ENCODE results near the gene ELAVL1.
"Not testable (repeated sequence)": the region's sequence is repeated elsewhere in the genome, so short reads cannot be mapped to it uniquely, and the experiment has no call there.

The ELAVL1 gene

DNA sequence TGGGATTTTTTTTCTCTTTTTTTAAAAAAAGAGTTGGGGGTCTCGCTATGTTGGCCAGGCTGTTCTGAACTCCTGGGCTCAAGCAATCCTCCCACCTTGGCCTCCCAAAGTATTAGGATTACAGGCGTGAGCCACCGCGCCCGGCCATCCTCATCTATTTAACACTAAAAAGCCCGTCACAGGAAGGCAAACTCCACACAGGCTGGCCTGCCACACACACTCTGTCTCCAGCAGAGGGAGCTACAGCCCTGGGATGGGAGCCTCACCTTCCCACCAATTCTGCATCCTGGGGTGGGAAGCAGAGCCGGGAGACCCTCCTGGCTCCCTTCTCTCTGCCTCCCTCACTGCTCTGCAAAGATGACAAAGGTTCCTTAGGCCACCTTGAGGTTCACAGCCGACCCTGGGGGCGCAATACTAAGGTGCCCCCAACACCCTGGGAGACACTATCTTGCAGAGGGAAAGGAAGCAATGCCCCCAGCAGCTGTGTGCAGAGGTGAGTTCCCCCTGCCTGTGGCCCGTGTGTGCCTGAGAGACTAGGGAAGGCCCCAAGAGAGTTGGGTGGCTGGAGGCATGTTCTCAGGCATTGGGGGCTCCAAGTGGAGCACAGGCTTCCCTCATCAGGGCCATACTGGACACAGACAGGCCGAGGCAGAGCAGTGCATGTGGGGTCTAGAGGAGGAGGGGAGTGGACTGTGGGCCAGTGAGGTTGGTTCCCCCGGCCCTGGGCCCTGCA is 34.6 kb downstream of the ELAVL1 start:
- no peak for DNase-seq (ENCODE audit: low read depth in 2 of 2, low spot score in 1 of 2)

DNA sequence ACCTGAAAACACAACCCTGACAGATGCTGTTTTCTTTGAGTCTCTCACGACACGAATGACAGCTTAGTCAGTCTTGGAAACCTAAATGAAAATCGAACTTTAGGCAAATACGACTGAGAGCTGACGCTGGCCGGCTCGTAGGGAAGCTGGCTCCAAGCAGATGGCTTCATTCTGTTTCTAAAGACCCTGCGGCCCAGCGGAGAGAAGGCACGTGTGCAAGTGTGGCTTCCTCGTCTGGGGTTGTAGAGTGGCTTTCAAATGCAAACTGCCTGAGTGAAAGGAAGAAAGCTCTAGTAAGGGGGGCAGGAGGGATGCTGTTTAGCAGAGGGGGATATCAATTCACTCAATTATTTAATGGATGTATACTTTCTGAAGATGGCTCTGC is 35.9 kb downstream of the ELAVL1 start:
- no peak for DNase-seq (ENCODE audit: low read depth in 2 of 2, low spot score in 1 of 2)

DNA sequence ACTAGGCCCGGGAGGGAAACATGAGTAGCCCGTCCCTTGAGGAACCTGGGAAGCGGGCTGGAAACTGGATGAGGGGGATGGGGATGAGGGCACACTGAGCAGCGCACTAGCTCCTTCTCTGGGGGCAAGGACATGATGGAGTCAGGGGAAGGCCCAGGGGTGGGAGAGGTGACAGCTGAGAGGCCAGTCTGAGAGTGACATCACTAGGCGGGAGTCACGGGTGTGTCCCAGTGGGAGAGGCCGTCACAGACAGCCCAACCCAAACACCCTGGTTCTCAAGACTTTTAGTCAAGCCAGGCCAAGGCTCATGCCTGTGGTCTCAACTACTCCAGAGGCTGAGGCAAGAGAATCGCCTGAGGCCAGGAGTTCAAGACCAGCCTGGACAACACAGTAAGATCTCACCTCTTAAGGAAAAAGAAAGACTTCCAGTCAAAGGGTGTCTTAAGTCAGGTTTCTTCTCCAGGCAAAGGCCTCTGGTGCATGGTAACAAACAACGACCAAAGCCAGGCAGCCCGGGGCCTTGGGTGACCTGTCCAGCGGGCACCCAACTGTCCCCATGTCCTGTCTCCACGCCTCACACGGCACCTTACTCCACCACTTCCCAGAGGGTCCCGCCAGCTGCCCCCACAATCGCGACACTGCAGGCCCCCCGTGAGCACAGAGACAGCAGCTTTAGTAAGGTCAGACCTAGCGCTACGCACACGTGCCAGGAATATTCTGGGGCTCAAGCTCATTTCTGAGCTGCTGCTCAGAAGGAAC is 36.5 kb downstream of the ELAVL1 start:
- no peak for DNase-seq (ENCODE audit: low read depth in 2 of 2, low spot score in 1 of 2)

DNA sequence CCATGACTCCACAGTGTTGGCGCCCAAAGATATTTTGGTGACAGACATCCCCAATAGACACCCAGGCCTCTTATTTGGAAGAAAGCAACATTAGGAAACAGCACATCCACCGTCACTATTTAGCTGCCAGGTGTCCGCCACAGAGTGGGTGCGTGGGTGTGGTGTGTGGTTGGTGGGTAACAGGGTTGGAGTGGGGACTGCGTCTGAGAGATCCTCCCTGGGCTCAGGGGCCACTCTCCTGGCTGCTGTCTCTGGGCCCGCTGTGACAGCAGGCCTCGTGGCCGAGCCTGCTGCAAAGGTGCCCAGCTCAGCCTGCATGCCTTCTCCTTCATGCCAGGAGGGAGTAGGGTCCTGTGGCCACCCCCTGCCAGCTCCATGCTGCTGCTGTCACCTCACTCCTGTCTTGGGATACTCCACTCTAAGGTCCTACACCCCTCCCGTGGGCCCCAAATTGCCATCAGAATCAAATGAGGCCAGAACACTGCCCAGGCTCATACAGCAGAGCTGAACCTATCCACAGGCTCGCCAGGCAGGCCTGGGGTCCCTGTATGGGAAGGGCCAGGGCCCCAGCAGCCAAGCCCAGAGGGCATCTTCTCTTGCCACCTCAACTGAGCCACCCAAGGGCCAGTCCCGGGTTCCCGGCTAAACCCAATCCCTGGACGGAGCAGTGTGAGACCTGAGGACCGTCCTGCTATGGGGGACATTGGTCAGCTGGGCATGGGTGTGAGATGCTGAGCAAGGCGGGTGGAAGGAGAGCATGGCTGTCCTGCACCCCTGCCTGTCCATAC is 37.2 kb downstream of the ELAVL1 start:
- no peak for DNase-seq (ENCODE audit: low read depth in 2 of 2, low spot score in 1 of 2)

DNA sequence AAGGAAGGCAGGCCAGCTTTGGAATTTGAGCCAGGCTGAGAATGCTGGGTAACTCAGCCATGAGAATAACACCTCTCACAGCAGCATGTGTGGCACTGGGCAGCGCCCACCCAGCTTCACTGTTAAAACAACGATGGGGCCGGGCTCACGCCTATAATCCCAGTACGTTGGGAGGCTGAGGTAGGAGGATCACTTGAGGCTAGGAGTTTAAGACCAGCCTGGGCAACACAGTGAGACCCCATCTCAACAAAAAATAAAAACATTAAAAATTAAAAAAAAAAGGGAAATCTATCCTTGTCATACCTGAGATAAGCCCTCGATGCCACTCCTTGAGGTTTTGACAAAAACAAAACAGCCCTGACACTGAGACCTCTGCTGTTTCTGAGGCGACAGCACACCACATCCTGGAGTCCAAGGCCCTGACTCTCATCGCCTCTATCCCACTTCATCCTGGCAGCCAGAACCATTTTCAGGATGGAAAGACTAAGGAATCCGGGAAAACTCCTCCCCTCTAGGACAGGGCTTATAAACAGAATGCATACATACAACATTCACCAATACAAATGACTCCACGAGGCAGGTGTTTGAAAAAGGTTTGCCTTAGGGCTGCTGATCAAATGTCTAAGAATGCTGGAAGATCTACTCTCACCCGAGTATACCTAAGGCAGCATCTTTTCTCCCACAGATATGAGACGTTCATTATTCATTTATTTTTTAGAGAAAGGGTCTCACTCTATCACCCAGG is 39.3 kb downstream of the ELAVL1 start:
- DNase-seq (ENCODE audit: low read depth in 2 of 2, low spot score in 1 of 2) = no peak

DNA sequence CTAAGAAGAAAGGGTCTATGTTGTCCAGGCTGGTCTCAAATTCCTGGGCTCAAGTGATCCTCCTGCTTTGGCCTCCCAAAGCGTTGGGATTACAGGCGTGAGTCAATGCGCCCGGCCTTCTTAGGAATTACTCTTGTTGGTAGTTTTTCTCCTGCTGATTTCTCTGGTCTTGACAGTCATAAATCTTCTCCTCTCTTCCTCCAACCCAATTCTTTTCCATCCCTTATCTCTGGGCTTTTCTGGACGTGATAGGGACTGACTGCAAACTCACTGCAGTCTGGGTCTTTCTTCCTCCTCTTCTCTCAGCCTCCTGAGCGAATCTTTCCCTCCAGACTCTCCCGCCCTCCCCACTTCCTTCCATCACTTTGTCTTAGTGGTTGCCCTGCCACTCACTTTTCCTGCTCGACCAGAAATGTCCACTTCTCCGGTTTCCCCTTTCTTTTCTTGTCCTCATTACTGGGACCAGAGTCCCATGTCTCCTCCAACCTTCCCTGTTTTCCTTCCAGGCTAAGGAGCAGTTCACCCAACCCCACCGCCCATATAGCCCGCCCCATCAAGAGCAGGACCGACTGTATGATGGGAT is 40.1 kb downstream of the ELAVL1 start:
- DNase-seq (ENCODE audit: low read depth in 2 of 2, low spot score in 1 of 2) = no peak

DNA sequence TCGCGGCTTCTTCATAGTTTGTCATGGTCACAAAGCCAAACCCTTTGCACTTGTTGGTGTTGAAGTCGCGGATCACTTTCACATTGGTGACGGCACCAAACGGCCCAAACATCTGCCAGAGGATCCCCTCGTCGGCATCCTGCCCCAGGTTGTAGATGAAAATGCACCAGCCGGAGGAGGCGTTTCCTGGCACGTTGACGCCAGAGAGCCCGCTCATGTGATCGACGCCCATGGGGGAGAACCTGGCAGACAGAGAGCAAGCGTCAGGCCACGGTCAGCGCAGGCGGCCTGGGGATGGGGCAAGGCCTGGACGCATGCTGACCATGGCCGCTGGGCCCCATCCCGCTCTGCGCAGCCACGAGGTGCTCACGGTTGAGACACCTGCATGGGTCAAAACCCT is 41.9 kb downstream of the ELAVL1 start:
- DNase-seq (ENCODE audit: low read depth in 2 of 2, low spot score in 1 of 2) = no peak

DNA sequence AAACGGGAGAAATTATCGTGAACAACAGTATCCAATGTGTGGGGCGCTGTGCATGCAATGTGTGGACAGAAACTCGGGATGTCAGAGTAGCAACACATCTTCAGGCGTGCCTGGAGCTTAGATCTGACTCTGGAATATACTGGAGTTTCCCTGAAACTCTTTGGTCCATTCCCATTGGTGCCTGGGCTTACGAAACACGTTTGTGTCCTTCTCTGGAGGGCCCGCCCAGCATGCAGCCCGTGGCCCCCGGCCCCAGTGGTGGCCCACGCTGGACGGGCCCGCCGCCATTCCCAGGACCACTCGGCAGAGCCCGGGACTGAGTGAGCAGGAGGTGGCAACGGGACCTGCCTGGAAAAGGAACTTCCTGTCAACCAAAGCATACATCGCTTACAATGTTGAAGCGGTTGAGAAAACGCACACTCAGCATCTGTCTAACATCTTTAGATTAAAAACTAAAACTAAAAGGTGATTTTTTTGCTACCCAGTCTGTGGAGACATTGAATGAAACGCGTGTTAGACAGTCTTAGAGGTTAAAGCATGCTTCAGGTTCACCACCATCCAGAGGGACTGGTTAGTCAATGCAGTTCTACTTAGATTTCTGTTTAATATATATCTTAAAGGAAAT is 42.7 kb downstream of the ELAVL1 start:
- no peak for DNase-seq (ENCODE audit: low read depth in 2 of 2, low spot score in 1 of 2)

DNA sequence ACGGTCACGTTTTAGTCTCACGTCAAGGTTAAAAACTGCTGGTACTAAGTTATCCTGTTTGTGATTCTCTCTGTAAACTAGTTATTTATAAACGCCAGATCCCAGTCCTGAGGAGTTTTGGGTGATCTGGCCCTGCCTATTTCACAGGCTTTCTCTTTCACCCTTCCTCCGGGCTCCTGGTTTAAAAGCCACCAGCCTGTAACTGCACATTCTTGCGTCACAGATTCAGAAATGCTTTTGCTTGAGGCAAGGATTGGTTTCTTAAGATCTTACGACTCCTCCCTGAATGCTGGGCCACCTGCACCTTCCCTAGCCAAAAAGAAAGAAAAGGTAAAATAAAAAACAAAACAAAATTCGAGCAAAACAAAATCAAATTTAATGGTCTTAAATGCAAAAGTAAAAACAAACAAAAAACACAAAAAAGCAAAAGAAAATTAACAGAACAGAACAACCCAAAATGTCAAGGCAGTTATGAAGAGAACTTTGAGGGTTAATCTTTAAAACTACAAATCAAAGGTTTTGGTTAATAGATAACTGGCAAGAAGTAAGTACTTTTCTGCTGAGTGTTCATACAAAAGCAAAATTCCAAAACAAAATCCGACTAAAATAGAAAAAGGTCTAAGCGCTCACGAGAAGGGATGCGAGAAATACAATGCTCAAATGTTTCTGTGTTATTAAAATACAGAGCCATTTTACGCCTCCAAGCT is 43.4 kb downstream of the ELAVL1 start:
- DNase-seq (ENCODE audit: low read depth in 2 of 2, low spot score in 1 of 2) = no peak

DNA sequence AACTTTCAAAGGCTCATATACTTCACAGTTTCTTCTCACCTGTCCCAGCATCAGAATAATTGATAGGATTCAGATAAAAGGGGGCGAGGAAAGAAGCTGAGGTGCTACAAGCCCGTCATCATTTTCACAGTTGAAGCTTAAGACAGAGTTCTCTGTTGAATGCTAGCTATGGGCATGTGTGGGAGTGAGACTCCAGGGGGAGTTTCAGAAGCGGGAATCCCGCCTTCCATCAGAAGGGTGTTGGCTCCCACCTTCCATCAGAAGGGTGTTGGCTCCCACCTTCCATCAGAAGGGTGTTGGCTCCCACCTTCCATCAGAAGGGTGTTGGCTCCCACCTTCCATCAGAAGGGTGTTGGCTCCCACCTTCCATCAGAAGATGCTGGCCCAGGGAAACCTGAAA is 44.4 kb downstream of the ELAVL1 start:
- not testable (repeated sequence) for DNase-seq (ENCODE audit: low read depth in 2 of 2, low spot score in 1 of 2)

DNA sequence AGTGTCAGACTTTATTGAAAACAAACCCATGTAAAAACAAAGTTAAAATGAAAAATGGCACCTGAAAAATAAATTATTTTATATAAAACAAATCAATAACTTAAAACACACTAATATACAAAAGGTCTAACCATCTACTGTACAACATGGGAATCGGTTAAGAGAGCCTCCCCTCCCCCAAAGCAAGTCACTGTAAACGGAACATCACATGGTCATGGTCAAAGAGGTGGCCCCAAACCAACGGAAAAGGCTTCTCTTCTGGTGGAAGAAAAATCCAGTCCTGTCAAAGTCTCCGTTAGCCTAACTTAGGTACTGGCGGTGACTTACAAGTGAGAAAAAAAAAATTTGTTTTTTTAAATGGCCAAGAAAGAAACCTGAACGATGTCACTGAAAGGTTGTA is 46.2 kb downstream of the ELAVL1 start:
- DNase-seq (ENCODE audit: low read depth in 2 of 2, low spot score in 1 of 2) = no peak

DNA sequence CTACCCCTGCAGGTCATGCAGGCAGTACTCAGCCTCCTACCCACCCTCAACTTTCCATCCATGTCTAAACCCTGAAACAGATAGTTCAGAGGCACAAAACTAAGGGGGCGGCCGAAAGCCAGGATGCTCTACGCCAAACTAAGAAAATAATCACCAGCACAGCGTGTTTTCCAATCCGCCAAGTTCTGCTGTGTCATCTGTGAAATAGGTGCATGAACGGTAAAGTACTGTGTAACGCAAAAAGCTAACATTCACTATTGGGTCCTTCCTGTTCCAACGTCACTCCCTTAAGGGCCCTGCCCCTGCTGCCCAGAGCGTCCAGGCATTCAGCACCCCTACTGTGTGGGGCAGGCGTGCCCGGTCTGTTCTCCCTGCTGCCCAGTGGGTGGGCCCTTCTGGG is 49.7 kb downstream of the ELAVL1 start:
- DNase-seq (ENCODE audit: low read depth in 2 of 2, low spot score in 1 of 2) = no peak

DNA sequence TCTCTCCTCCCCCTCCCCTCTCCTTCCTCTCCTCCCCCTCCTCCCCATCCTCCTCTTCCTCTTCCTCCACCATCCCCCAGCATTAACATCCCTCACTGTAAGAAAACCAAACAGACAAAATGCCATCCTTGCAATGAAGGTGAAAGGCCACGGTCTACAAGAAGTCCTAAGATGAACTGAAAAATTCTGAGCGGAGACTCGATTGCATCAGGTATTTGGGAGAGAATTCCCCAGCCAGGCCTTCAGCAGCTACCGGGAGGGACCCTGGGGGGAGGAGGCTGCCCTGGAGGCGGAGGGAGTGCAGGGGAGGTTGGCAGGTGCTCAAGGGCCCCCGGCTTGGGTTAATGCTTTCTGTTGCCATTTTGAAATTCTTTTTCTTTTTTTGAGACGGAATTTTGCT is 51.9 kb downstream of the ELAVL1 start:
- DNase-seq (ENCODE audit: low read depth in 2 of 2, low spot score in 1 of 2) = no peak

DNA sequence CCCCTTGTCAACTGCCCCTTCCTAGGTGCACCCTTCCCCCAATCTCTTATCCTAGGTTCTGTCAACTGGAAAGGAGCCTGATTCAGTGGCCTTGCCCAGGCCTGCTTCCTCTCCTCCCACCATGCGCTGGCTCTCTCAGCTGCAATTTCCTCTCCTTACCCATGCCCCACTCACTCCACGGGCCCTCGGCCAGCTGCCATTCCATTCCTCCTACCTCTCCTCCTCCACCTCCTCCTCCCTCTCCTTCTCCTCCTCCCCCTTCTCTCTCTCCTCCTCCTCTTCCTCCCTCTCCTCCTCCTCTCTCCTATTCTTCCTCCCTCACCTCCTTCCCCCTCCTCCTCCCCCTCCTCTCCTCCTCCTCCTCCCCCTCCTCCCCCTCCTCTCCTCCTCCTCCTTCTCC is 52.4 kb downstream of the ELAVL1 start:
- DNase-seq (ENCODE audit: low read depth in 2 of 2, low spot score in 1 of 2) = no peak

DNA sequence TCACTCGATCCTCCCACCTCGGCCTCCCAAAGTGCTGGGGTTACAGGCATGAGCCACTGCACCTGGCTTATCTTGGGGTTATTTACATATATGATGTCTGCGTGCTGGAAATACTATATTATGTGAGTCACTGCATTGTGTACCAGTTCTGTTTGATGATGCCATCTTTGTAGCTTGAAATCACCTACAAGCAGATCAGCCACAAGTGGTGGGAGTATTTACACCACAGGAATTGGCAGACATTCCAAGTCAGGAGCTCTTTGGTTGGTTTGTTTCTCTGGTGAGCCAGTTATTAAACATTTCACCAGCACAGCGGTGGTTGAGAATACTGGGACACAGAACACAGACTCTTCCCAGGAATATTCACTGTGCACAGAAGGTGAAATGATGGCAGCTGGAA is 57.5 kb downstream of the ELAVL1 start:
- no peak for DNase-seq (ENCODE audit: low read depth in 2 of 2, low spot score in 1 of 2)

DNA sequence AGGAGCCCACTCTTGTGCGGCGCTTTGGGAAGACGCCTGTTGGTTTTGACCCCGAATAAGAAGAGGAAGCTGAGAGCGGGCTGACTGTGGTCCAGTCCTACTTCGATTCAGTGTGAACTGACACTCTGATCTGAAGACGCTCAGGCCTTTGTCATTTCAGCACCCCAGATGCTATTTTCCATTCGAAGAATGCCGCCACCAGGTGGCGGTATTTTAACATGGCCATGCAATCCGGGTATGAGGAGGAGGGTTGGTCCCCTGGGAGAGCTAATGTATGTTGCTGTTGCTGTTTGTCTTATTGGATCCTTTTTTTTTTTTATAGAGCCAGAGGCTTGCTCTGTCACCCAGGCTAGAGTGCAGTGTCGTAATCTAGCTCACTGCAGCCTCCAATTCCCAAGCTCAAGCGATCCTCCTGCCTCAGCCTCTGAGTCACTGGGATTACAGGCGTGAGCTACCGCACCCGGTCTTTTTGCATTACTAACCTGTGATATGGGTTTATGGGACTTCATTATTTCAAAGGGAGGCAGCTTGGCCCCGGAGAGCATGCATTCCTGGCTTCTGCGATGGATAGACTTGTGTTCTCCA is 61.2 kb downstream of the ELAVL1 start:
- peak; percentile 70 to 72 for DNase-seq (ENCODE audit: low read depth in 2 of 2, low spot score in 1 of 2)

DNA sequence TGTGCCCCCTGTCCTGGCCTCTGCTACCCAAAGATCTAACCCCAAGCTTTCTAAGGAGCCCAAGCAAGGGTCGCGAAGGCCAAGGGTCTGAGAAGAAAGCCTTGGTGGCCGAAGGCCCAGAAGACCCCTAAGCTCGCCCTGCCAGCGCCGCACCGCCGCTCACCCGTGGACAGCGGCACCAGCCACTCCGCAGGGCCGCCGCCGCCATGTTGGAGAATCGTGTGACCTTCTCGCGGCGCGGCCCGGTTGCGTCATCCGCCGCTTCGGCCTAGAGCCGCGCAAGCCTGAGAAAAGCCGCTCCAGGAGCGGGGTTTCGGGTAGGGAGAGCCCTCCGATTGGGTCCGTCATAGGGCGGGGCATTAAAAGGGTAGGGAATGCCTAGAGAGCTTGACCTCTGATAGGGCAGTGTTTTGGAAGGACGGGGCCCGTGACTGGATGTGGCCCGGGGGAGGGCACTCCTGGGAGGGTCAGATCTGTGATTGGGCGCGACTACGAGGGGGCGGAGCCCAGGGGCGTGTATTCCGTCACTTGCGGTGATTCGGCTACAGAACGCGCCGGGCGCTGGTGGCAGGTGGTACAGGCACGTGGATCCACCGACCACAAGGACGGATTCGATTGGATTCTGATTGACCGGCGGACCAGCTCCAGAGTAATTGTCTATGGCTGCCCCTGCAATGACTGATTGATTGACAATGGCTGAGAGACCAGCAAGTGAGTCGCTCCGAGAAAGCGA is 61.8 kb downstream of the ELAVL1 start, which contains the start of gene TIMM44:
Gene TIMM44 (minus strand): TSS at position 223 of the 733 bp plus-strand sequence. CDS start 15 bp downstream, at position 208.
- DNase-seq (ENCODE audit: low read depth in 2 of 2, low spot score in 1 of 2) = peak; percentile 92 to 97

DNA sequence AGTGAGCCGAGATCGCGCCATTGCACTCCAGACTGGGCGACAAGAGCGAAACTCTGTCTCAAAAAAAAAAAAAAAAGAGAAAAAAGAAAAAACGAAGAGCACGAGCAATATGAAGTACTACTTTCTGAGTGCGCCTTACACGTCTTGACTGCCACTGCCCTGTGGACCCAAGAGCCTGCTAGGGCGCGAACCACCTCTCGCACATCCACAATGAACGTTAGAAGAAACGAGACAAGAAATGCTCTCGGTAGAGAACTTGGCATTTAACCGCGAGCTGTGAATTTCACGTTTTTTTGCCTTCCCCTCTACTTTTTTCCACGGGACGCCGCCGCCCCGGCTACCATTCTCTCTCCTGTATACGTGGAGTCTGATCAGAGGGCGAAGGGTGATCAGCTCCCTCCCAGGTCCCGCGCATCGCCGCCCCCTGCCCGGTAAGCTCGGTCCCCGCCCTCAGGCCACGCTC is 62.4 kb downstream of the ELAVL1 start:
- no peak for DNase-seq (ENCODE audit: low read depth in 2 of 2, low spot score in 1 of 2)
